Loucy (cell line): ENCODE measurements around the gene CAPN2.

Source experiments
- EZH2phosphoT487 ChIP-seq: fragments of 200-600 bp; IDR thresholded peaks from 2 replicates; pipeline ENCODE4 v1.6.1; 2018; ENCODE audit warnings: antibody characterized with exemption, mild to moderate bottlenecking, moderate library complexity, borderline replicate concordance
- TF ChIP-seq, protein P1 (sequence below): fragments of 200-600 bp; sonication (generic); conservative IDR thresholded peaks from 2 replicates; pipeline ENCODE4 v1.5.1; 2014; ENCODE audit warnings: mild to moderate bottlenecking, antibody characterized with exemption, low read length

- TF ChIP-seq EZH2phosphoT487 = no peak
- TF ChIP-seq, protein P1, sequence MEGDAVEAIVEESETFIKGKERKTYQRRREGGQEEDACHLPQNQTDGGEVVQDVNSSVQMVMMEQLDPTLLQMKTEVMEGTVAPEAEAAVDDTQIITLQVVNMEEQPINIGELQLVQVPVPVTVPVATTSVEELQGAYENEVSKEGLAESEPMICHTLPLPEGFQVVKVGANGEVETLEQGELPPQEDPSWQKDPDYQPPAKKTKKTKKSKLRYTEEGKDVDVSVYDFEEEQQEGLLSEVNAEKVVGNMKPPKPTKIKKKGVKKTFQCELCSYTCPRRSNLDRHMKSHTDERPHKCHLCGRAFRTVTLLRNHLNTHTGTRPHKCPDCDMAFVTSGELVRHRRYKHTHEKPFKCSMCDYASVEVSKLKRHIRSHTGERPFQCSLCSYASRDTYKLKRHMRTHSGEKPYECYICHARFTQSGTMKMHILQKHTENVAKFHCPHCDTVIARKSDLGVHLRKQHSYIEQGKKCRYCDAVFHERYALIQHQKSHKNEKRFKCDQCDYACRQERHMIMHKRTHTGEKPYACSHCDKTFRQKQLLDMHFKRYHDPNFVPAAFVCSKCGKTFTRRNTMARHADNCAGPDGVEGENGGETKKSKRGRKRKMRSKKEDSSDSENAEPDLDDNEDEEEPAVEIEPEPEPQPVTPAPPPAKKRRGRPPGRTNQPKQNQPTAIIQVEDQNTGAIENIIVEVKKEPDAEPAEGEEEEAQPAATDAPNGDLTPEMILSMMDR = no peak
These were observed 68.6 kb downstream of the CAPN2 start for GRCh38 chr1:223780949-223781348.
